ENCODE data around the gene BOLA1.
"Not testable (repeated sequence)": the region's sequence is repeated elsewhere in the genome, so short reads cannot be mapped to it uniquely, and the experiment has no call there.

BOLA1 gene

GRCh38 chr1:149879556-149879955 is 19.8 kb upstream of the BOLA1 start:
- no peak for TF ChIP-seq CTCF (IDR thresholded peaks at IDR 0.05; ENCODE audit: extremely low read depth, missing control alignments)
- no peak for DNase-seq (ENCODE audit: low spot score)

GRCh38 chr1:149881876-149882275 is 17.5 kb upstream of the BOLA1 start:
- no peak for DNase-seq (ENCODE audit: low spot score)
- no peak for TF ChIP-seq CTCF (IDR thresholded peaks at IDR 0.05; ENCODE audit: extremely low read depth, missing control alignments)

GRCh38 chr1:149883598-149884247 is 15.6 kb upstream of the BOLA1 start:
- no peak for TF ChIP-seq CTCF (IDR thresholded peaks at IDR 0.05; ENCODE audit: extremely low read depth, missing control alignments)
- DNase-seq (ENCODE audit: low spot score): no peak

- no peak for TF ChIP-seq CTCF (IDR thresholded peaks at IDR 0.05; ENCODE audit: extremely low read depth, missing control alignments)
- no peak for DNase-seq (ENCODE audit: low spot score)
These were observed 14.7 kb upstream of the BOLA1 start for GRCh38 chr1:149884433-149885338.

- TF ChIP-seq CTCF (IDR thresholded peaks at IDR 0.05; ENCODE audit: extremely low read depth, missing control alignments): no peak
- DNase-seq (ENCODE audit: low spot score): peak; percentile 53
These were observed 13.8 kb upstream of the BOLA1 start for GRCh38 chr1:149885339-149886120.

GRCh38 chr1:149886121-149886395 is 13.3 kb upstream of the BOLA1 start:
- not testable (repeated sequence) for DNase-seq (ENCODE audit: low spot score)

- DNase-seq (ENCODE audit: low spot score): peak; percentile 87
These were observed 12.8 kb upstream of the BOLA1 start for GRCh38 chr1:149886396-149887195.

GRCh38 chr1:149887196-149887455 is 12.2 kb upstream of the BOLA1 start:
- DNase-seq (ENCODE audit: low spot score): not testable (repeated sequence)

More at GRCh38 chr1:149886396-149887195, 12.8 kb upstream of the BOLA1 start:
- TF ChIP-seq CTCF (IDR thresholded peaks at IDR 0.05; ENCODE audit: extremely low read depth, missing control alignments): no peak

Measured in GM20000 (cell line).